Measurements from ENCODE around the gene KLHL29.

The KLHL29 gene

DNA sequence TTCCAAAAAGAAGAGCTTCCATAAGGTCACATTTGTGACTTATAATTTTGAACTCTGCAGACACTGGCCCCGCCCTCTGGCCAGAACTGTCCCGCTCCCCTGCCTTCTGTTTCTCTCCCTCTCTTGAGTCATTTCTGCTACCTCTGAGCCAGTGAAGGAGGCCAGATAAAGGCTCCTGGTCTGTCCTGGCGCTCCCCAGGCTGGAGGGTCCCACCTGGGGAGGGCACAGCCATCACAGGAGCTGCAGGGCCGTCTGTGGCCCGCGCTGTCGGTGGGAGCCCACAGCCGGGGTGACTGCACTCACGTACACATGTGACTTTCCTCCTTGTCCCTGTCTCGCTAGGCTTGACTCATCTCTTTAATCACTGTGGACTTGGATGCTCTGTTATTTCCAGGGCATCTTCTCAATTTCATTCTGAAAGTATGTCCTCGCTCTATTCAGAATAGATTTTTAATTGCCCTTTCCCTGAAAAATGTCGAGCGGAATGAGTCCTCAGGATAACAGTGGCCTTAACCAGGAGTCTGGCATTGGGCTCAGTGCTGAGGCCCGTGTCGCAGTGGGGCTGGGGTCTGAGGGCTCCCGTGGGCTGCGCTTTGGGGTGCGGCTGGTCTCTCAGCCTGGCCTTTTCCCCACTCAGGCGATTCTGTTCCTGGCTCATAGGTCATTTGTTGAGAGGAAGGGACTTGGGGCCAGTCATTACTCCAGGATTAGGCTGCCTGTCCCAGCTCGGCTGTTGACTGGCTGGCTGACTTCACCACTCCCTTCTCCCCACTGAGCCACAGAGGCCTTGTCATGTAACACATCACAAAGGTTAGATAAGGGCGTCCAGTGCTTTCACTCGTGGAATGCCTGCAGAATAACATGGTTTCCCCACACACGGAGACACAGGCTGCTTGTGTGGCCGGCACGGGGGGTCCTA lies 34.5 kb downstream of the KLHL29 start:
- H3K27me3 ChIP-seq: no peaks in the 10 kb centered on the region
- no peaks in the 10 kb centered on the region for H3K36me3 ChIP-seq
- H3K9me3 ChIP-seq: no peaks in the 10 kb centered on the region
- TF ChIP-seq, protein P1, sequence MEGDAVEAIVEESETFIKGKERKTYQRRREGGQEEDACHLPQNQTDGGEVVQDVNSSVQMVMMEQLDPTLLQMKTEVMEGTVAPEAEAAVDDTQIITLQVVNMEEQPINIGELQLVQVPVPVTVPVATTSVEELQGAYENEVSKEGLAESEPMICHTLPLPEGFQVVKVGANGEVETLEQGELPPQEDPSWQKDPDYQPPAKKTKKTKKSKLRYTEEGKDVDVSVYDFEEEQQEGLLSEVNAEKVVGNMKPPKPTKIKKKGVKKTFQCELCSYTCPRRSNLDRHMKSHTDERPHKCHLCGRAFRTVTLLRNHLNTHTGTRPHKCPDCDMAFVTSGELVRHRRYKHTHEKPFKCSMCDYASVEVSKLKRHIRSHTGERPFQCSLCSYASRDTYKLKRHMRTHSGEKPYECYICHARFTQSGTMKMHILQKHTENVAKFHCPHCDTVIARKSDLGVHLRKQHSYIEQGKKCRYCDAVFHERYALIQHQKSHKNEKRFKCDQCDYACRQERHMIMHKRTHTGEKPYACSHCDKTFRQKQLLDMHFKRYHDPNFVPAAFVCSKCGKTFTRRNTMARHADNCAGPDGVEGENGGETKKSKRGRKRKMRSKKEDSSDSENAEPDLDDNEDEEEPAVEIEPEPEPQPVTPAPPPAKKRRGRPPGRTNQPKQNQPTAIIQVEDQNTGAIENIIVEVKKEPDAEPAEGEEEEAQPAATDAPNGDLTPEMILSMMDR (IDR thresholded peaks at IDR 0.05; ENCODE audit: low read depth, low read length): no peak
- H3K4me1 ChIP-seq: no peaks in the 10 kb centered on the region
- no peak for DNase-seq
- H3K4me3 ChIP-seq (ENCODE audit: low read depth, low read length): no peak overlapping the region

DNA sequence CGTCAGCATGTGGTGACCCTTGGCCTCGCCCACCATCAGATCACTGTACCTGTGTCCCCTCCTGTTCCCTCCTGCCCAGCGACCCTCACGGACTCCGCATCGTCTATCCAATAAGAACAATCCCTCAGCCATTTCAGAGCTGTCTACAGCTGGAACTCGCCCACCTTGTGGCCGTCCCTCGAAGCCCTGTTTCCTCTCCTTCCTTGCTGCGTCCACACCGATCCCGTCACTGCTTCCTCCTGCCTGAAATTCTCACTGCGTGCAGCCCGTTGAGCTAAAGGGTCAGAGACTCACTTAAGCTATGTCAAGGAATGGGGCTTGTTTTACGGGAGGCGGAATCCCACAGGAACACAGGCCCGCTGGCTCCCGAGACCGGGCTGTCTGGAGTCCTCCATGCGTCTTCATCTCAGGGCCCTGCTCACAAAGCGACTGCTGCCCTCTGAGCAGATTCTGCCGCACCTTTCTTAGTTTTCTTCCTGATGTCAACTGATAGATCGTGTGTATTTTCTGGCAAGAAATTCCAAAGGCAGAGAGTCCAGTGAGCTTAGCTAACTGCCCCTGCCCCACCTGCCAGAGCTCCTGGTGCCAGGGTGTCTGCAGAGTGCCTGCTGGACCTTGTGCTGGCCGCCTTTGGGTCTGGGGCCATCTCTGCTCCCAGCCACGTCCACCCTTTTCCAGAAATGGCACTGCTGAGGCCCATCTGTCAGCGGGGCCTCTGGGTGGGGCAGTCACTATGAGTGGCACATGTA lies 35.3 kb downstream of the KLHL29 start:
- Histone ChIP-seq H3K4me1 (no peaks in the 10 kb centered on the region), H3K4me3 (ENCODE audit: low read depth, low read length) (no peak overlapping the region)
- TF ChIP-seq, protein P1 (IDR thresholded peaks at IDR 0.05; ENCODE audit: low read depth, low read length): no peak

DNA sequence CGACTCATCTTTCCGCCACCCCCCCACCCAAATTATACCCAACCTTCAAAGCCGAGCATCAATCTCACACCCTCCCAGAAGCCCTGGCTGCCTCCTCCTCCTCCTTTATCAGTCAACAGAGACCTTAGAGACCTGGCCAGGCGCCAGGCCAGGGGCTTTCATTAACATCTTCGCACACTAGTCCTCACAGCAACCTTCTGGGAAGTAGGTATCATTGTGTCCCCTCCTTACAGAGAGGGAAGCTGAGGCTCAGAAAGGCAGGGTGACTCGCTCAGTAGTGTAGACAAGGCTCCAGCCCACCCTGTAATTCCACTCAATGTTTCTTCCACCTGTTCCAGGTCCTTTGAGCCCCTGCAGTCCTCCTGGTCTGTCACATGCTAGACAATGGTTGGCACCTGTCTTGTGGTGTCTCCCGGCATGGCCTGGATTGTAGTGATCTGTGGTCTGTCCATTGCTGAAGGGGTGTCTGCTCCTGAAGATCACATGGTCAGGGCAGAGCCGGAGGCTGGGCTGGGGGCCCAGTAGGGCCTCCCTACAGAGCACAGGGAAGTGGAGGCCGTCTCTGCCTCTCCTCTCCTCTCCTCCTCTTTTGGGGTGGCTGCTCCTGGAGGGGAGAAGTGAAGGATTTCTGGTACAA lies 36.0 kb downstream of the KLHL29 start:
- DNase-seq: peak; percentile 34
- TF ChIP-seq, protein P1 (IDR thresholded peaks at IDR 0.05; ENCODE audit: low read depth, low read length): no peak
- Histone ChIP-seq H3K27me3 (no peaks in the 10 kb centered on the region), H3K4me1 (no peaks in the 10 kb centered on the region), H3K36me3 (no peaks in the 10 kb centered on the region), H3K4me3 (ENCODE audit: low read depth, low read length) (no peak overlapping the region), H3K9me3 (no peaks in the 10 kb centered on the region)

More for the DNA sequence above, 35.3 kb downstream of the KLHL29 start:
- Histone ChIP-seq H3K27me3 (no peaks in the 10 kb centered on the region), H3K9me3 (no peaks in the 10 kb centered on the region), H3K36me3 (no peaks in the 10 kb centered on the region)
- no peak for DNase-seq

DNA sequence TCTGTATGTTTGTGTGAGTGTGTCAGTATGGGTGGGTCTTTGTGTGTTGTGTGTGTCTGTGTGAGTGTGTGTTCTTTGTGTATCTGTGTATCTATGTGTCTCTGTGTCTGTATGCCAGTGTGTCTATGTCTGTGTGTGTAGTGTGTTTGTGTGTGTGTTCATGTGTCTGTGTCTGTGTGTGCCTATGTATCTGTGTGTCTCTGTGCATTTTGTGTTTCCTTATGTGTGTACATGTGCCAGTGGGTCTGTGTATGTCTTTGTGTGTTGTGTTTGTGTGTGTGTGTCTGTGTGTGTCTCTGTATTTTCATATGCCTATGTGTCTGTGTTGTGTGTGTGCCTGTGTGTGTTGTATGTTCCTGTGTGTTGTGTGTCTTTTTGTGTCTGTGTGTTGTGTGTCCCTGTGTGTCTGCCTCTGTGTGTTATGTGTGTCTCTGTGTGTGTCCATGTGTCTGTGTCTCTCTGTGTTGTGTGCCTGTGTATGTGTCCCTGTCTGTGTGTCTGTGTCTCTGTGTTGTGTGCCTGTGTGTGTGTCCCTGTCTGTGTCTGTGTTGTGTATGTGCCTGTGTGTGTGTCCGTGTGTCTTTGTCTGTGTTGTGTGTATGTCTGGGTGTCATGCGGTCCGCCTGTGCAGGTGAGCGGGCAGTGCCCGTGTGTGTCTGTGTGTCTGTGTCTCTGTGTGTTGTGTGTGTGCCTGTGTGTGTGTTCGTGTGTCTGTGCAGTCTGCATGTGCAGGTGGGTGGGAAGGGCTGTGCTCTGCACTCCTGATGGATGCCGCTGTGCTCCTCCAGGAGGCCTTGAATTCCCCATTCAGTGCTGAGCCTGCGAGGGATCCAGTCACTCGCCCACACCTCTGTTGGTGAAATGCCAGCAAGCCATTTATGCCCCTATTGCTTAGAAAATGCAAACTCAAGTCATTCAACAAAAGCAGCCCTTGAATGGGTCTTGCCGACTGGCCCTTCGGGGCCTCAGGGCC lies 37.4 kb downstream of the KLHL29 start:
- no peaks in the 10 kb centered on the region for H3K4me1 ChIP-seq
- H3K36me3 ChIP-seq: no peaks in the 10 kb centered on the region
- TF ChIP-seq, protein P1 (IDR thresholded peaks at IDR 0.05; ENCODE audit: low read depth, low read length): no peak
- H3K27me3 ChIP-seq: no peaks in the 10 kb centered on the region
- no peak overlapping the region for H3K4me3 ChIP-seq (ENCODE audit: low read depth, low read length)
- H3K9me3 ChIP-seq: no peaks in the 10 kb centered on the region
- no peak for DNase-seq

DNA sequence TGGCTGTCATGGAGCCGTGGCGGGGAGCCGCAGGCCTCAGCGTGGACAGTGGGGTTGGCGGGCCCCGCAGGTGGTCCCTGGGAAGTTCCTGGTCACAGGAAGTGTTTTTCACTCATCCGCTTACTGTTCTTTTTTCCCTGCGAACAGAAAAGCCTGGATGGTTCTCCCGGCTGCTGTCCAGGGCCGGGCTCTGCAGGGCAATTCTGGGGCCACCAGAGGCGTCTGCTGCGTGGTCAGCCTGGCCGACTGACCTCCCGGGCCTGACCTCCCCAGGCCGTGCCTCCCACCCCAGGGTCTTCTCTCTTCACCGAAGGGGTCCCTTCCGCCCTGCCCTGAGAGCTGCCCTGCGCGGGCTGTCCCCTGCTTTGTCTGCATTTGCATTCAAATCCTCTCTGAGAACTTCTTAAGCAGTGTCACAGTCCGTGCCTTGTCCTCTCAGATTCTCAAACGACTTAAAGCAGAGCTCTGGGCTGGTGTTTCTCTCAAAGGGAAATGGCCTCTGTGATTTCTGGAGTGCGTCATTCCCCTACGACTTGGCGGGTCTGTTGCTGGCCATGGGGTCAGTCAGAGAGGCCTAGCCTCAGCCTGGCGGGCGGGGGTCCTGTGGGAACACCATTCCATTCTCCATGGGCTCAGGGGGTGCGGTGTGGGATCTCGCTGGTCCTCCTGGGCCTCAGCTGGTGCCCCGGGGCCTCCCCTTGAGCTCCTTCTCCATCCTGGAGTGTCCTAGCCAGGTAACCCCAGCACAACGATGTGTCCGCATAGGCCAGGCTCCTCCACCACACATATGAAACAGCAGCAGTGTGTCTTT lies 38.3 kb downstream of the KLHL29 start:
- TF ChIP-seq, protein P1 (IDR thresholded peaks at IDR 0.05; ENCODE audit: low read depth, low read length): no peak
- Histone ChIP-seq H3K36me3 (no peaks in the 10 kb centered on the region), H3K4me3 (ENCODE audit: low read depth, low read length) (no peak overlapping the region), H3K27me3 (no peaks in the 10 kb centered on the region), H3K9me3 (no peaks in the 10 kb centered on the region), H3K4me1 (no peaks in the 10 kb centered on the region)
- DNase-seq: no peak
